ENCODE results near the gene CDC42EP5. TPM values are rescaled to one million over a fixed set of nuclear protein-coding genes. Genes with fewer than 3 reads are reported as not detected.

The CDC42EP5 gene
- total RNA-seq, 1 donor from 2014 or later, result not detected

DNA sequence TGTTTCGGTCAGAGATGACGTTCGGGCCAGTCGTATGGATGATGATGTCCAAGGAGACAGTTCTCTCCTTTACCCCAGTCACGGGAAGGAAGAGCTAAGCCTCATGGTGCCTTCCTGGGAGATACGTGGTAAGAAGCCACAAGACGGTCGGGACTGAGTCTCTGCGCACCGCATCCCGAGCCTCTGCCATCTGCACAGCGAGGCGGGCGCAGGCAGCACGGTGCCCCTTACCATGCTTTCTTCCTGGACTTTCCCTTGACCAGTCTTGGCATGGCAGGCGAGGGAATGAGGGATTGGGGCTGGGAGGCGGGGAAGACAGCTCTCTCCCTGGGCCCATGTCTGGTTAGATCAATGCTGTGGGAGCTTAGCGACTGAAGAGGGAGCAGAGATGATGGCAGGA, 19.5 kb upstream of the CDC42EP5 start:
- peaks cover 3% of the 10 kb centered on the region for H3K9me3 Mint-ChIP-seq (ENCODE audit: unreplicated experiment)
- peaks cover 4% of the 10 kb centered on the region for H3K27me3 Mint-ChIP-seq (ENCODE audit: unreplicated experiment)
- DNase-seq, result no peak
- no peaks in the 10 kb centered on the region for H3K36me3 Mint-ChIP-seq (ENCODE audit: unreplicated experiment)
- H3K4me3 Mint-ChIP-seq (ENCODE audit: unreplicated experiment), result no peak overlapping the region
- no peaks in the 10 kb centered on the region for H3K4me1 Mint-ChIP-seq (ENCODE audit: low read depth, unreplicated experiment)
- TF ChIP-seq, protein P1, sequence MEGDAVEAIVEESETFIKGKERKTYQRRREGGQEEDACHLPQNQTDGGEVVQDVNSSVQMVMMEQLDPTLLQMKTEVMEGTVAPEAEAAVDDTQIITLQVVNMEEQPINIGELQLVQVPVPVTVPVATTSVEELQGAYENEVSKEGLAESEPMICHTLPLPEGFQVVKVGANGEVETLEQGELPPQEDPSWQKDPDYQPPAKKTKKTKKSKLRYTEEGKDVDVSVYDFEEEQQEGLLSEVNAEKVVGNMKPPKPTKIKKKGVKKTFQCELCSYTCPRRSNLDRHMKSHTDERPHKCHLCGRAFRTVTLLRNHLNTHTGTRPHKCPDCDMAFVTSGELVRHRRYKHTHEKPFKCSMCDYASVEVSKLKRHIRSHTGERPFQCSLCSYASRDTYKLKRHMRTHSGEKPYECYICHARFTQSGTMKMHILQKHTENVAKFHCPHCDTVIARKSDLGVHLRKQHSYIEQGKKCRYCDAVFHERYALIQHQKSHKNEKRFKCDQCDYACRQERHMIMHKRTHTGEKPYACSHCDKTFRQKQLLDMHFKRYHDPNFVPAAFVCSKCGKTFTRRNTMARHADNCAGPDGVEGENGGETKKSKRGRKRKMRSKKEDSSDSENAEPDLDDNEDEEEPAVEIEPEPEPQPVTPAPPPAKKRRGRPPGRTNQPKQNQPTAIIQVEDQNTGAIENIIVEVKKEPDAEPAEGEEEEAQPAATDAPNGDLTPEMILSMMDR (IDR thresholded peaks at IDR 0.05; ENCODE audit: partially characterized antibody, unreplicated experiment), result no peak
- no peak overlapping the region for H3K27ac Mint-ChIP-seq (ENCODE audit: unreplicated experiment)

DNA sequence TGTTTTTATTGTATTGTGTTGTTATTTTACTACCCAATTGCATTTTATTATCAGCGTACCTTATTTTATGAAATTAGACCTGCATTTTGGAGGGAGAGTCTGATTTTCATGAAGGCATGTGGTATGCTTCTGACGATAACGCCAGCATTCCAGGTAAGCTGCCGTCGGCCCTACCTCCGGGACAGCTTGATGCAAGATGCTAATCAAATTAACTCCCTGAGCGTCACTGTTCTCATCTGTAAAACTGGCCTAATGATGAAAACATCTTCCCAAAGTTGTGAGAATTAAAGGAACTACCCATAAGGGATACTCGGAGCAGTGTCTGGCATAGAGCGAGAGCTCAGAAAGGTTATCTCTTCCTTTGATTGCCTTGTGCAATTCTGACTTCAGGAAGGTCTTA, 16.7 kb upstream of the CDC42EP5 start:
- H3K4me3 Mint-ChIP-seq (ENCODE audit: unreplicated experiment), result no peak overlapping the region
- peaks cover 6% of the 10 kb centered on the region for H3K27me3 Mint-ChIP-seq (ENCODE audit: unreplicated experiment)
- H3K4me1 Mint-ChIP-seq (ENCODE audit: low read depth, unreplicated experiment), result no peaks in the 10 kb centered on the region
- peaks cover 3% of the 10 kb centered on the region for H3K9me3 Mint-ChIP-seq (ENCODE audit: unreplicated experiment)
- DNase-seq, result no peak
- H3K27ac Mint-ChIP-seq (ENCODE audit: unreplicated experiment), result no peak overlapping the region
- TF ChIP-seq, protein P1 (IDR thresholded peaks at IDR 0.05; ENCODE audit: partially characterized antibody, unreplicated experiment), result no peak
- H3K36me3 Mint-ChIP-seq (ENCODE audit: unreplicated experiment), result no peaks in the 10 kb centered on the region

DNA sequence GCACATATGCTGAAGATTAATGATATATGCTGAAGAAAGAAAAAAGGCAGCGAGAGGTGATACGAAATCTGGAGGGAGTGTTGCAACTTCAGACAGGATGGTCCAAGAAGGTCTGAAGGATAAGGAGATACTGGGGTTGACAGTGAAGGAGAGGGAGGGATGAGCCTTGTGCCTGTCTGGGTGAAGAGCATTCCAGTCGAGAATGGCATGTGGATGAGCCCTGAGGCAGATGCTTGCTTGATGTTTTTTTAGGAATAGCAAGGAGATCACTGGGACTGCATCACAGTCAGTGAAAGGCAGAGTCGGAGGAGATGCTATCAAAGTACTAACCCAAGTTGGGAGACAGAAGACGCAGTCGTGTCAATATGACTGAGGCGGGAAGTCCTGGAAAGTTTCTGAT, 16.2 kb upstream of the CDC42EP5 start:
- Mint-ChIP-seq H3K4me3 (ENCODE audit: unreplicated experiment) (no peak overlapping the region), H3K27me3 (ENCODE audit: unreplicated experiment) (peaks cover 6% of the 10 kb centered on the region)
- DNase-seq, result no peak

DNA sequence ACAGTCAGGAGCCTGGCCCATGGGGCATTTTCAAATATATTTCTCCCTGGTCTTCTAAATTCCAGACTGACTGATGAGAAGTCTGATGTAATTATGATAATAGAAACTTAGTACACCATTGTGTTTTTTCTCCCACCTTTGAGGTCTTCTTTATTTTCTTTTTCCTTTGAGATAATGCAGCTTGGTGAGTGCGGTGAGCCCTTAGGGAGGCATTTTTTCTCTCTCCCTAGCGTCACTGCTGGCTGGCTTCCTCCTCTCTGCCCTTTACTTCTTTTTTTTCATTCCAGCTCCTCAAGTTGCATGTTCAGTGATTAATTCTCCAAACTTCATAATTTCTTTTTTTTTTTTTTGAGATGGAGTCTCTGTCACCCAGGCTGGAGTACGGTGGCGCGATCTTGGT, 12.8 kb upstream of the CDC42EP5 start:
- Mint-ChIP-seq H3K4me3 (ENCODE audit: unreplicated experiment) (no peak overlapping the region), H3K9me3 (ENCODE audit: unreplicated experiment) (peaks cover 2% of the 10 kb centered on the region), H3K27ac (ENCODE audit: unreplicated experiment) (no peak overlapping the region), H3K36me3 (ENCODE audit: unreplicated experiment) (no peaks in the 10 kb centered on the region), H3K27me3 (ENCODE audit: unreplicated experiment) (peaks cover 2% of the 10 kb centered on the region), H3K4me1 (ENCODE audit: low read depth, unreplicated experiment) (no peaks in the 10 kb centered on the region)
- no peak for DNase-seq
- TF ChIP-seq, protein P1 (IDR thresholded peaks at IDR 0.05; ENCODE audit: partially characterized antibody, unreplicated experiment), result no peak

More for the DNA sequence above, 16.2 kb upstream of the CDC42EP5 start:
- Mint-ChIP-seq H3K36me3 (ENCODE audit: unreplicated experiment) (no peaks in the 10 kb centered on the region), H3K9me3 (ENCODE audit: unreplicated experiment) (peaks cover 3% of the 10 kb centered on the region), H3K27ac (ENCODE audit: unreplicated experiment) (no peak overlapping the region), H3K4me1 (ENCODE audit: low read depth, unreplicated experiment) (no peaks in the 10 kb centered on the region)
- TF ChIP-seq, protein P1 (IDR thresholded peaks at IDR 0.05; ENCODE audit: partially characterized antibody, unreplicated experiment), result no peak

DNA sequence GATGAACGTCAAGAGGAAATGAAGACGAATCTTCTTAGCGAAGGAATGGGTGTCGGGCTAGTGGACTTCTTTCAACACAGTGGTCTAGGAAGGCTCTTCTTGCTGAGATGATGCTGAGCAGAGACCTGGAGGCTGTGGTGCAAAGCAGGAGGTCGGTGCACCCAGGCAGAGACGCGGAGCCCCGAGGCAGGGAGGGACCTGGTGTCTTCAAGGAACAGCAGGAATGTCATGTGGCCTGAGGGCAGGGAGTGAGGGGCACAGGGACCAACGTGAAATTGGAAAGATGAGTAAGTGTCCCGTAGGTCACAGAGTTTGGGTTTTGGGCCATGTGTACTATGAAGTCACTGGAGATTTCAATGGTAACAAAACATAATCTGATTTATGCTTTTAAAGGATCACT, 11.4 kb upstream of the CDC42EP5 start:
- peaks cover 2% of the 10 kb centered on the region for H3K27me3 Mint-ChIP-seq (ENCODE audit: unreplicated experiment)
- no peaks in the 10 kb centered on the region for H3K4me1 Mint-ChIP-seq (ENCODE audit: low read depth, unreplicated experiment)
- H3K9me3 Mint-ChIP-seq (ENCODE audit: unreplicated experiment), result no peaks in the 10 kb centered on the region
- TF ChIP-seq, protein P1 (IDR thresholded peaks at IDR 0.05; ENCODE audit: partially characterized antibody, unreplicated experiment), result no peak
- H3K36me3 Mint-ChIP-seq (ENCODE audit: unreplicated experiment), result no peaks in the 10 kb centered on the region
- DNase-seq, result no peak
- no peak overlapping the region for H3K4me3 Mint-ChIP-seq (ENCODE audit: unreplicated experiment)
- H3K27ac Mint-ChIP-seq (ENCODE audit: unreplicated experiment), result no peak overlapping the region
